SK-N-SH (cell line): Measurements from ENCODE around the gene AP4E1. TPM values are rescaled to one million over a fixed set of nuclear protein-coding genes. Genes with fewer than 3 reads are reported as not detected.

Source experiments
- CTCF ChIA-PET: fragments of 300-600, 350-600 bp; formaldehyde crosslinking; extraction: SDS; loops from one replicate; lab custom pipeline; 2021; lab: Yijun Ruan, JAX
- POLR2A ChIA-PET: fragments of 350-600 bp; sonication (Branson Sonifier 250); formaldehyde crosslinking; extraction: SDS; loops from one replicate; lab custom pipeline; 2020; ENCODE audit warnings: antibody characterized with exemption, inconsistent platforms; lab: Yijun Ruan, JAX
- DNase-seq: peaks from one replicate; pipeline ENCODE4 v3.0.0; 2012
- H2AFZ ChIP-seq: fragments of 200-600 bp; sonication (generic); 2 replicates; pipeline ENCODE4 v1.8.1; 2016; ENCODE audit warnings: antibody characterized with exemption, mild to moderate bottlenecking, low read depth
- H3F3A ChIP-seq: fragments of 200-600 bp; sonication (generic); replicated peaks from 2 replicates; pipeline ENCODE3; 2016; ENCODE audit warnings: antibody characterized with exemption, mild to moderate bottlenecking; ENCODE audit not compliant: insufficient read depth
- H3K27ac ChIP-seq, 2 experiments: fragments of 200-500 bp in 1 of 2; fragments of 200-600 bp in 1 of 2; sonication (Bioruptor generic) in 1 of 2; sonication (generic), shearing (Covaris generic) in 1 of 2; 2 replicates each; pipeline versions ENCODE4 v1.5.1 to v1.6.1; 2014 to 2016; ENCODE audit warnings: low read depth in 2 of 2, inconsistent platforms in 1 of 2, low read length in 1 of 2, mild to moderate bottlenecking in 1 of 2, mixed read lengths in 1 of 2
- H3K27me3 ChIP-seq: fragments of 200-600 bp; sonication (generic), shearing (Covaris generic); 2 replicates; pipeline ENCODE4 v1.6.1; 2016; ENCODE audit warnings: mixed run types; ENCODE audit not compliant: insufficient read depth
- H3K36me3 ChIP-seq, 2 experiments: fragments of 200-500 bp in 1 of 2; fragments of 200-600 bp in 1 of 2; sonication (Bioruptor generic) in 1 of 2; sonication (generic) in 1 of 2; replicated peaks in 1 of 2; 2 replicates each; pipeline versions ENCODE3 to v1.5.1; 2014 to 2016; ENCODE audit warnings: low read length in 1 of 2, mild to moderate bottlenecking in 1 of 2; ENCODE audit not compliant: insufficient read depth in 2 of 2, control insufficient read depth in 1 of 2
- H3K4me1 ChIP-seq, 2 experiments: fragments of 200-500 bp in 1 of 2; fragments of 200-600 bp in 1 of 2; sonication (Bioruptor generic) in 1 of 2; sonication (generic), shearing (Covaris generic) in 1 of 2; 2 replicates each; pipeline versions ENCODE4 v1.5.1 to v1.6.1; 2014 to 2016; ENCODE audit warnings: low read depth in 1 of 2, low read length in 1 of 2, mixed run types in 1 of 2; ENCODE audit not compliant: insufficient read depth in 2 of 2, control insufficient read depth in 1 of 2
- H3K4me2 ChIP-seq: fragments of 200-600 bp; sonication (generic), shearing (Covaris generic); 2 replicates; pipeline ENCODE4 v1.6.1; 2017; ENCODE audit warnings: mixed run types
- H3K4me3 ChIP-seq, 2 experiments: fragments of 200-500 bp in 1 of 2; fragments of 200-600 bp in 1 of 2; sonication (Bioruptor generic) in 1 of 2; sonication (generic), shearing (Covaris generic) in 1 of 2; 2 replicates each; pipeline versions ENCODE4 v1.5.1 to v1.8.1; 2014 to 2016; ENCODE audit warnings: low read depth in 2 of 2, inconsistent platforms in 1 of 2, low read length in 1 of 2, mild to moderate bottlenecking in 1 of 2, mixed read lengths in 1 of 2, moderate library complexity in 1 of 2
- H3K79me2 ChIP-seq: fragments of 200-600 bp; sonication (generic); 2 replicates; pipeline ENCODE4 v1.8.1; 2017; ENCODE audit warnings: mild to moderate bottlenecking; ENCODE audit not compliant: insufficient read depth
- H3K9ac ChIP-seq: fragments of 200-600 bp; sonication (generic); 2 replicates; pipeline ENCODE4 v1.6.1; 2017; ENCODE audit warnings: mixed run types
- H3K9me2 ChIP-seq: fragments of 200-600 bp; sonication (generic); 2 replicates; pipeline ENCODE4 v1.6.1; 2017; ENCODE audit warnings: mixed run types
- H3K9me3 ChIP-seq: fragments of 200-600 bp; sonication (generic); 2 replicates; pipeline ENCODE4 v1.6.1; 2017; ENCODE audit warnings: mixed run types, mild to moderate bottlenecking, moderate library complexity
- H4K20me1 ChIP-seq: fragments of 200-600 bp; sonication (generic); 2 replicates; pipeline ENCODE4 v1.6.1; 2017; ENCODE audit warnings: mild to moderate bottlenecking, mixed run types; ENCODE audit not compliant: insufficient read depth
- ELF1 ChIP-seq: IDR thresholded peaks from 2 replicates; pipeline ENCODE4 v1.4.0; 2012
- EP300 ChIP-seq, 2 experiments: IDR thresholded peaks; 2 replicates each; pipeline versions ENCODE4 v1.4.0 to v1.6.1; 2012; ENCODE audit warnings: borderline replicate concordance in 1 of 2, low read depth in 1 of 2, low read length in 1 of 2
- FOSL2 ChIP-seq: IDR thresholded peaks from 2 replicates; pipeline ENCODE4 v1.4.0; 2012; ENCODE audit warnings: low read depth, mild to moderate bottlenecking, moderate library complexity, borderline replicate concordance
- FOXJ3 ChIP-seq: sonication (generic); formaldehyde crosslinking; IDR thresholded peaks from 2 replicates; pipeline ENCODE4 v1.5.1; 2020; ENCODE audit warnings: mild to moderate bottlenecking, missing genetic modification reagents
- FOXM1 ChIP-seq: IDR thresholded peaks from 2 replicates; pipeline ENCODE4 v1.4.0; 2012; ENCODE audit warnings: low read depth, mild to moderate bottlenecking
- GABPA ChIP-seq: IDR thresholded peaks from 2 replicates; pipeline ENCODE4 v1.4.0; 2012; ENCODE audit warnings: low read depth, mild to moderate bottlenecking
- IRF3 ChIP-seq: fragments of 150-350 bp; IDR thresholded peaks from 2 replicates; pipeline ENCODE4 v1.6.1; 2016; ENCODE audit warnings: mild to moderate bottlenecking, low read depth, low read length
- MXI1 ChIP-seq: IDR thresholded peaks from 2 replicates; pipeline ENCODE4 v1.6.1; 2012; ENCODE audit warnings: mild to moderate bottlenecking, low read depth, low read length, improper control_type of control experiment
- PBX3 ChIP-seq: IDR thresholded peaks from 2 replicates; pipeline ENCODE4; 2012
- REST ChIP-seq: IDR thresholded peaks from 2 replicates; pipeline ENCODE4 v1.6.1; 2012; ENCODE audit warnings: mild to moderate bottlenecking, low read depth, low read length, moderate library complexity
- RXRA ChIP-seq: IDR thresholded peaks from 2 replicates; pipeline ENCODE4 v1.4.0; 2012; ENCODE audit warnings: low read depth, mild to moderate bottlenecking, borderline replicate concordance
- TAF1 ChIP-seq: IDR thresholded peaks from 2 replicates; pipeline ENCODE4 v1.6.1; 2012; ENCODE audit warnings: low read depth, mild to moderate bottlenecking, low read length, moderate library complexity, borderline replicate concordance
- USF2 ChIP-seq: fragments of 150-350 bp; IDR thresholded peaks from 2 replicates; pipeline ENCODE4 v1.6.1; 2017; ENCODE audit warnings: antibody characterized with exemption, low read length, low read depth, borderline replicate concordance
- WGBS: methylation state at CpG from one replicate; pipeline ENCODE4 v1.1.6; 2017; ENCODE audit warnings: low lambda C conversion rate; 5-methylcytosine and 5-hydroxymethylcytosine counted together
- polyA plus RNA-seq, 3 experiments: library from polyadenylated mRNA; depleted of rRNA; stranded (reverse); fragments of >200 nt; gene quantifications; 2 replicates each; pipeline ENCODE4 v1.2.3, GENCODE V29; 2012

Gene AP4E1
- polyA plus RNA-seq, 1 of the 3 experiments (the other 2 are of a cell fraction): 1.6 TPM

- Histone ChIP-seq H3K9ac (no peak overlapping the region), H3K9me3 (no peaks in the 10 kb centered on the region)
- TF ChIP-seq FOSL2 (no peak), USF2 (no peak), REST (no peak), GABPA (no peak), ELF1 (no peak), PBX3 (no peak), FOXM1 (no peak), MXI1 (no peak), EP300 (IDR thresholded peaks at IDR 0.05; ENCODE audit: borderline replicate concordance in 1 of 2, low read depth in 1 of 2, low read length in 1 of 2) (no peak), TAF1 (no peak), RXRA (no peak), FOXJ3 (no peak), IRF3 (no peak)
- TF ChIP-seq, all 33 proteins: peak for 0
- H3K27ac ChIP-seq: no peak overlapping the region
- WGBS: 85% methylated on average over 1 of the region's 1 CpG
- no peak overlapping the region for H3K4me2 ChIP-seq
- no peak overlapping the region for H2AFZ ChIP-seq
- no peaks in the 10 kb centered on the region for H3F3A ChIP-seq
- no peak for DNase-seq
- H3K27me3 ChIP-seq: peaks cover 5% of the 10 kb centered on the region; the same call in 1 of the 2 replicates
- no peak overlapping the region for H3K4me3 ChIP-seq
- POLR2A ChIA-PET: no interaction called here
- H3K79me2 ChIP-seq: no peaks in the 10 kb centered on the region
- H3K9me2 ChIP-seq: no peaks in the 10 kb centered on the region
- no peaks in the 10 kb centered on the region for H4K20me1 ChIP-seq
- no peaks in the 10 kb centered on the region for H3K36me3 ChIP-seq
- 0 out of 4 replicates have a peak, but pooled peaks cover 0 to 6% of the 10 kb centered on the region in 2 experiments for H3K4me1 ChIP-seq
- CTCF ChIA-PET: no interaction called here
Observed at GRCh38 chr15:50871832-50872231, 36.7 kb upstream of the AP4E1 start.
